H1 (cell line): ENCODE data around the gene ZMYND10. TPM values are rescaled to one million over a fixed set of nuclear protein-coding genes. Genes with fewer than 3 reads are reported as not detected.

Experiments
- CTCF ChIA-PET: fragments of 300-600 bp; sonication (Branson Sonifier 250); formaldehyde crosslinking; loops from one replicate; lab custom pipeline; 2021; ENCODE audit not compliant: partially characterized antibody; lab: Charles Lee
- POLR2A ChIA-PET: fragments of 300-600 bp; sonication (Branson Sonifier 250); formaldehyde crosslinking; loops from one replicate; lab custom pipeline; 2021; ENCODE audit warnings: inconsistent platforms; ENCODE audit not compliant: partially characterized antibody; lab: Charles Lee
- DNase-seq, 2 experiments: peaks; one replicate each; pipeline versions ENCODE4 v3.0.0 to v3.0.0-alpha.2; 2010 to 2022; ENCODE audit warnings: low spot score in 2 of 2, low read depth in 1 of 2, mixed read lengths in 1 of 2
- FAIRE-seq: peaks from 2 replicates; lab custom pipeline; 2011; peaks lifted over from hg19 to GRCh38; lab: Jason Lieb, UNC
- H2AFZ ChIP-seq: 2 replicates; pipeline ENCODE4 v1.8.1; 2012; ENCODE audit warnings: low read length, inconsistent platforms
- H2AK5ac ChIP-seq: 2 replicates; pipeline ENCODE4 v1.6.1; 2013; ENCODE audit warnings: low read depth, low read length
- H2BK120ac ChIP-seq: replicated peaks from 2 replicates; pipeline ENCODE3; 2013; ENCODE audit warnings: low read depth, low read length, inconsistent platforms
- H2BK12ac ChIP-seq: 2 replicates; pipeline ENCODE4 v1.6.1; 2013; ENCODE audit warnings: low read depth, low read length
- H2BK15ac ChIP-seq: 2 replicates; pipeline ENCODE4 v1.6.1; 2013; ENCODE audit warnings: low read length
- H2BK20ac ChIP-seq: 2 replicates; pipeline ENCODE4 v1.6.1; 2013; ENCODE audit warnings: low read length
- H2BK5ac ChIP-seq: 2 replicates; pipeline ENCODE4 v1.6.1; 2013; ENCODE audit warnings: low read depth, low read length
- H3K14ac ChIP-seq: 2 replicates; pipeline ENCODE4 v1.6.1; 2013; ENCODE audit warnings: inconsistent platforms; ENCODE audit not compliant: insufficient read length
- H3K18ac ChIP-seq: 2 replicates; pipeline ENCODE4 v1.6.1; 2013; ENCODE audit warnings: low read length; ENCODE audit errors: extremely low read depth
- H3K23ac ChIP-seq: 2 replicates; pipeline ENCODE4 v1.6.1; 2013; ENCODE audit warnings: inconsistent platforms; ENCODE audit not compliant: insufficient read length
- H3K23me2 ChIP-seq: 2 replicates; pipeline ENCODE4 v1.6.1; 2013; ENCODE audit warnings: low read depth, low read length
- H3K27ac ChIP-seq: 2 replicates; pipeline ENCODE4 v1.6.1; 2011; ENCODE audit warnings: low read depth, low read length, inconsistent platforms
- H3K27me3 ChIP-seq, 4 experiments: replicated peaks in 1 of 4; 1 replicate in 1 of 4; 2 replicates in 3 of 4; pipeline versions ENCODE4 v1.6.1 to v1.8.1; 2011 to 2013; ENCODE audit warnings: low read length in 3 of 4, mild to moderate bottlenecking in 3 of 4, inconsistent platforms in 2 of 4, mixed read lengths in 2 of 4, moderate library complexity in 1 of 4; ENCODE audit not compliant: control insufficient read depth in 3 of 4, insufficient read depth in 3 of 4; ENCODE audit errors: extremely low read depth in 1 of 4
- H3K36me3 ChIP-seq, 4 experiments: 2 replicates each; pipeline versions ENCODE4 v1.6.1 to v1.8.1; 2011 to 2013; ENCODE audit warnings: mild to moderate bottlenecking in 4 of 4, low read length in 3 of 4, moderate library complexity in 2 of 4, control low read depth in 1 of 4, inconsistent platforms in 1 of 4; ENCODE audit not compliant: insufficient read depth in 4 of 4, control insufficient read depth in 2 of 4
- H3K4ac ChIP-seq: replicated peaks from 2 replicates; pipeline ENCODE3; 2013; ENCODE audit warnings: low read length, low read depth, mixed read lengths, inconsistent platforms; ENCODE audit not compliant: insufficient read length
- H3K4me1 ChIP-seq, 4 experiments: replicated peaks in 1 of 4; 1 replicate in 1 of 4; 2 replicates in 3 of 4; pipeline versions ENCODE4 v1.6.1 to v1.8.1; 2011 to 2013; ENCODE audit warnings: low read length in 3 of 4, inconsistent platforms in 2 of 4, mixed read lengths in 1 of 4; ENCODE audit not compliant: insufficient read depth in 4 of 4, control insufficient read depth in 3 of 4
- H3K4me2 ChIP-seq, 2 experiments: 2 replicates each; pipeline versions ENCODE4 v1.6.1 to v1.8.1; 2011 to 2013; ENCODE audit warnings: low read depth in 2 of 2, low read length in 2 of 2, control low read depth in 1 of 2, inconsistent platforms in 1 of 2, mild to moderate bottlenecking in 1 of 2; ENCODE audit not compliant: insufficient read depth in 1 of 2
- H3K4me3 ChIP-seq, 4 experiments: fragments of 200-600, 300-600 bp in 1 of 4; sonication (generic), shearing (Covaris generic), sonication (Bioruptor Twin) in 1 of 4; 2 replicates each; pipeline versions ENCODE4 v1.5.1 to v1.8.1; 2011 to 2016; ENCODE audit warnings: low read length in 4 of 4, low read depth in 3 of 4, control low read depth in 2 of 4, inconsistent platforms in 2 of 4, mild to moderate bottlenecking in 2 of 4, mixed read lengths in 1 of 4, moderate library complexity in 1 of 4; ENCODE audit not compliant: insufficient read depth in 2 of 4; ENCODE audit errors: extremely low read depth in 1 of 4
- H3K56ac ChIP-seq: replicated peaks from 2 replicates; pipeline ENCODE3; 2013; ENCODE audit warnings: low read depth, mild to moderate bottlenecking, mixed read lengths, low read length, inconsistent platforms; ENCODE audit not compliant: insufficient read length
- H3K79me1 ChIP-seq: 2 replicates; pipeline ENCODE4 v1.6.1; 2013; ENCODE audit warnings: low read depth, low read length, control low read depth
- H3K79me2 ChIP-seq, 2 experiments: 2 replicates each; pipeline versions ENCODE4 v1.6.1 to v1.8.1; 2012 to 2013; ENCODE audit warnings: low read length in 2 of 2, mild to moderate bottlenecking in 2 of 2, inconsistent platforms in 1 of 2; ENCODE audit not compliant: insufficient read depth in 2 of 2, control insufficient read depth in 1 of 2
- H3K9ac ChIP-seq, 4 experiments: replicated peaks in 1 of 4; 1 replicate in 1 of 4; 2 replicates in 3 of 4; pipeline versions ENCODE4 v1.6.1 to v1.8.1; 2011 to 2013; ENCODE audit warnings: low read depth in 3 of 4, low read length in 3 of 4, control low read depth in 2 of 4, mild to moderate bottlenecking in 2 of 4, moderate library complexity in 2 of 4, inconsistent platforms in 1 of 4; ENCODE audit errors: extremely low read depth in 1 of 4
- H3K9me3 ChIP-seq, 2 experiments: 2 replicates each; pipeline versions ENCODE4 v1.6.1 to v1.8.1; 2012 to 2013; ENCODE audit warnings: mild to moderate bottlenecking in 2 of 2, moderate library complexity in 2 of 2, control low read depth in 1 of 2, inconsistent platforms in 1 of 2, low read depth in 1 of 2, low read length in 1 of 2, mixed read lengths in 1 of 2; ENCODE audit not compliant: insufficient read depth in 2 of 2
- H4K20me1 ChIP-seq, 2 experiments: replicated peaks in 1 of 2; 2 replicates each; pipeline versions ENCODE3 to v1.8.1; 2011 to 2013; ENCODE audit warnings: inconsistent platforms in 2 of 2, low read length in 2 of 2, mild to moderate bottlenecking in 1 of 2; ENCODE audit not compliant: insufficient read depth in 2 of 2, control insufficient read depth in 1 of 2
- H4K5ac ChIP-seq: 2 replicates; pipeline ENCODE4 v1.6.1; 2013; ENCODE audit warnings: low read length, low read depth, mixed read lengths, inconsistent platforms; ENCODE audit not compliant: insufficient read length
- H4K8ac ChIP-seq: 2 replicates; pipeline ENCODE4 v1.8.0; 2013; ENCODE audit warnings: mild to moderate bottlenecking, moderate library complexity, low read length, inconsistent platforms; ENCODE audit not compliant: insufficient read depth; ENCODE audit errors: extremely low read depth
- H4K91ac ChIP-seq: replicated peaks from 2 replicates; pipeline ENCODE3; 2013; ENCODE audit warnings: low read length, mixed read lengths, inconsistent platforms; ENCODE audit not compliant: insufficient read length
- BACH1 ChIP-seq: IDR thresholded peaks from 2 replicates; pipeline ENCODE4 v1.6.1; 2012; ENCODE audit warnings: low read length, improper control_type of control experiment
- CEBPB ChIP-seq: IDR thresholded peaks from 2 replicates; pipeline ENCODE4 v1.6.1; 2012; ENCODE audit warnings: low read depth, low read length
- CHD1 ChIP-seq: IDR thresholded peaks from 2 replicates; pipeline ENCODE4 v1.6.1; 2012; ENCODE audit warnings: low read depth, low read length, improper control_type of control experiment
- JUN ChIP-seq: IDR thresholded peaks from 2 replicates; pipeline ENCODE4 v1.6.1; 2011; ENCODE audit warnings: low read depth, mild to moderate bottlenecking, improper control_type of control experiment, low read length
- NANOG ChIP-seq: IDR thresholded peaks from 2 replicates; pipeline ENCODE4 v1.6.1; 2011; ENCODE audit warnings: low read length, low read depth, mild to moderate bottlenecking, inconsistent platforms; ENCODE audit not compliant: insufficient read depth, poor library complexity, severe bottlenecking
- POU5F1 ChIP-seq: IDR thresholded peaks from 2 replicates; pipeline ENCODE4 v1.6.1; 2011; ENCODE audit warnings: low read depth, mild to moderate bottlenecking, low read length, moderate library complexity
- SIN3A ChIP-seq, 2 experiments: IDR thresholded peaks in 1 of 2; conservative IDR thresholded peaks in 1 of 2; 2 replicates each; pipeline ENCODE4 v1.6.1; 2011 to 2012; ENCODE audit warnings: low read length in 2 of 2, improper control_type of control experiment in 1 of 2, low read depth in 1 of 2, mild to moderate bottlenecking in 1 of 2
- SIRT6 ChIP-seq: IDR thresholded peaks from one replicate; pipeline ENCODE4 v1.7.1; 2012; ENCODE audit warnings: low read length, inconsistent platforms
- SP2 ChIP-seq: IDR thresholded peaks from 2 replicates; pipeline ENCODE4 v1.6.1; 2012; ENCODE audit warnings: mild to moderate bottlenecking, low read length, inconsistent platforms
- TAF1 ChIP-seq: IDR thresholded peaks from 2 replicates; pipeline ENCODE4 v1.6.1; 2011; ENCODE audit warnings: mild to moderate bottlenecking, low read depth, low read length
- TBP ChIP-seq: IDR thresholded peaks from 2 replicates; pipeline ENCODE4 v1.6.1; 2011; ENCODE audit warnings: low read depth, low read length, improper control_type of control experiment
- USF2 ChIP-seq: IDR thresholded peaks from 2 replicates; pipeline ENCODE4 v1.6.1; 2011; ENCODE audit warnings: low read length, improper control_type of control experiment
- WGBS, 2 experiments: shearing (Covaris generic) in 1 of 2; methylation state at CpG; one replicate each; pipeline versions ENCODE4 v1.1.6 to v1.1.7; 2013 to 2015; ENCODE audit warnings: low lambda C conversion rate in 2 of 2, mixed read lengths in 2 of 2, inconsistent platforms in 1 of 2, low coverage in 1 of 2, missing lambda C conversion rate in 1 of 2; ENCODE audit not compliant: insufficient replicate concordance in 2 of 2, insufficient coverage in 1 of 2, insufficient read length in 1 of 2; ENCODE audit errors: extremely low coverage in 1 of 2, missing lambda C conversion rate in 1 of 2; 5-methylcytosine and 5-hydroxymethylcytosine counted together
- polyA plus RNA-seq, 7 experiments: library from polyadenylated mRNA; depleted of rRNA in 3 of 7; stranded (reverse) in 5 of 7; unstranded in 2 of 7; fragments of >200 nt in 5 of 7; fragments of 200-250 nt in 2 of 7; gene quantifications; 1 replicate in 5 of 7; 2 replicates in 1 of 7; 4 replicates in 1 of 7; pipeline versions ENCODE4 v1.2.1 to v1.2.3, GENCODE V29; 2011 to 2013; ENCODE audit warnings: missing spikeins in 2 of 7, mixed read lengths in 2 of 7
- total RNA-seq: library from RNA; stranded (reverse); fragmentation: NEBNext Ultra II Directional; extraction: Animal tissue kit (Norgen Biotek cat#: 25700); gene quantifications from 2 replicates; pipeline ENCODE4 v1.2.1, GENCODE V29; 2021

The ZMYND10 gene
- total and polyA plus RNA-seq, 2 of the 8 experiments (the other 6 are each of a cell fraction or from before 2014, with no cell fraction given), result 0.56 to 0.79 TPM

GRCh38 chr3:50334339-50335075 is 11.0 kb downstream of the ZMYND10 start:
- H4K5ac ChIP-seq, result no peak overlapping the region
- H3K4ac ChIP-seq, result no peak overlapping the region
- peaks cover 6% of the 10 kb centered on the region; the same call in 1 of the 2 replicates for H3K79me1 ChIP-seq
- H3K23me2 ChIP-seq, result peaks cover 10% of the 10 kb centered on the region
- H4K20me1 ChIP-seq, result peaks cover 8 to 12% of the 10 kb centered on the region in 2 experiments
- H2BK120ac ChIP-seq, result no peak overlapping the region
- no peak overlapping the region for H2BK12ac ChIP-seq
- H3K79me2 ChIP-seq, result peaks cover 0 to 28% of the 10 kb centered on the region in 2 experiments; a peak in 2 of 4 replicates
- H3K27ac ChIP-seq, result no peak overlapping the region
- no peak for TF ChIP-seq SIN3A (conservative IDR thresholded peaks at IDR 0.05 in 1 of 2, IDR thresholded peaks at IDR 0.05 in 1 of 2; ENCODE audit: low read depth in 1 of 2, low read length in 2 of 2)
- TF ChIP-seq SIRT6, result no peak
- TF ChIP-seq NANOG, result no peak
- TF ChIP-seq TAF1, result no peak
- TF ChIP-seq CHD1, result no peak
- TF ChIP-seq BACH1, result no peak
- TF ChIP-seq USF2, result no peak
- TF ChIP-seq SP2, result no peak
- TF ChIP-seq POU5F1, result no peak
- TF ChIP-seq JUN, result no peak
- no peak for TF ChIP-seq CEBPB
- TF ChIP-seq TBP, result no peak
- no peak overlapping the region for H2BK20ac ChIP-seq
- 86% methylated on average over 5 of the region's 5 CpGs; no CpG with 5 or more reads in 1 of the 2 experiments for WGBS, 2 experiments
- H3K36me3 ChIP-seq, result peaks cover 4 to 24% (median 20%) of the 10 kb centered on the region in 4 experiments; a peak in 7 of 8 replicates
- peaks cover 4 to 16% (median 11%) of the 10 kb centered on the region in 4 experiments for H3K27me3 ChIP-seq
- no peak overlapping the region for H2BK15ac ChIP-seq
- FAIRE-seq (no peak), DNase-seq (no peak)
- H3K4me1 ChIP-seq, result peaks cover 0 to 8% (median 3%) of the 10 kb centered on the region in 4 experiments; a peak in 2 of 7 replicates
- H3K9ac ChIP-seq, result no peak overlapping the region
- CTCF ChIA-PET, result interaction anchor here (2.0 to 7.7 kb wide), 2 partner anchors 12 to 60 kb away, joined by 5 to 60 read pairs; partner anchors contain the start of gene HYAL2
- H3K23ac ChIP-seq, result no peak overlapping the region
- no peak overlapping the region for H2AFZ ChIP-seq
- H3K56ac ChIP-seq, result no peak overlapping the region
- POLR2A ChIA-PET, result interaction anchor here (1.1 to 4.4 kb wide), 2 partner anchors 11 to 16 kb away, joined by 3 to 40 read pairs; partner anchors contain the start of gene HYAL2
- no peak overlapping the region for H3K18ac ChIP-seq
- H4K91ac ChIP-seq, result no peak overlapping the region
- no peak overlapping the region for H3K4me3 ChIP-seq
- H3K9me3 ChIP-seq, result no peaks in the 10 kb centered on the region
- no peak overlapping the region for H4K8ac ChIP-seq
- no peak overlapping the region for H3K4me2 ChIP-seq
- no peak overlapping the region for H3K14ac ChIP-seq
- H2AK5ac ChIP-seq, result no peak overlapping the region
- no peak overlapping the region for H2BK5ac ChIP-seq
